Activated B cell treated with CpG ODN at 0.5 μM for 24 hours (primary cell): ENCODE results near the gene UBXN4. TPM values are rescaled to one million over a fixed set of nuclear protein-coding genes. Genes with fewer than 3 reads are reported as not detected.
"Not testable (repeated sequence)": the region's sequence is repeated elsewhere in the genome, so short reads cannot be mapped to it uniquely, and the experiment has no call there.

Experiments
- ATAC-seq: fragments of 200-7000 bp; cut with Tn5 transposase; one replicate; pipeline ENCODE4 v1.10.0; 2021; ENCODE audit warnings: low read depth, mild to moderate bottlenecking, moderate library complexity
- CTCF ChIA-PET: fragments of 350-600 bp; sonication (Branson Sonifier 250); formaldehyde crosslinking; loops from one replicate; lab custom pipeline; 2021; ENCODE audit warnings: antibody characterized with exemption; lab: Charles Lee
- POLR2A ChIA-PET: fragments of 350-600 bp; sonication (Branson Sonifier 250); formaldehyde crosslinking; loops from one replicate; lab custom pipeline; 2021; ENCODE audit warnings: antibody characterized with exemption; lab: Charles Lee
- DNase-seq: peaks from one replicate; pipeline ENCODE4 v3.0.0; 2022
- H3K27ac Mint-ChIP-seq: one replicate; pipeline ENCODE4 v1.8.0; 2020; ENCODE audit warnings: mixed read lengths
- H3K27me3 Mint-ChIP-seq: one replicate; pipeline ENCODE4 v1.8.0; 2021; ENCODE audit warnings: mixed read lengths
- H3K36me3 Mint-ChIP-seq: one replicate; pipeline ENCODE4 v1.8.0; 2021; ENCODE audit warnings: low read depth, mixed read lengths
- H3K4me1 Mint-ChIP-seq: one replicate; pipeline ENCODE4 v1.8.0; 2021; ENCODE audit warnings: mixed read lengths
- H3K4me3 Mint-ChIP-seq: one replicate; pipeline ENCODE4 v1.8.0; 2020; ENCODE audit warnings: mild to moderate bottlenecking, mixed read lengths
- H3K9me3 Mint-ChIP-seq: one replicate; pipeline ENCODE4 v1.8.0; 2020; ENCODE audit warnings: mixed read lengths
- CTCF ChIP-seq: fragments of 200-600 bp; IDR thresholded peaks from one replicate; pipeline ENCODE4 v1.8.0; 2022; ENCODE audit warnings: antibody characterized with exemption, mild to moderate bottlenecking
- intact Hi-C: fragments of 100-400 bp; cut with micrococcal nuclease; formaldehyde crosslinking; loops from one replicate; pipeline ENCODE4 v1.15.1; 2024
- total RNA-seq: library from RNA; stranded (reverse); gene quantifications from 2 replicates; pipeline ENCODE4 v1.2.3, GENCODE V29; 2022

UBXN4 gene
- total RNA-seq, 1 donor from 2014 or later: 107 TPM

- Mint-ChIP-seq H3K27me3 (no peaks in the 10 kb centered on the region), H3K4me3 (no peak overlapping the region), H3K4me1 (peaks cover 10% of the 10 kb centered on the region), H3K27ac (no peak overlapping the region), H3K9me3 (no peaks in the 10 kb centered on the region), H3K36me3 (peaks cover 67% of the 10 kb centered on the region)
- DNase-seq: no peak
- intact Hi-C loops: no loop called here
- CTCF ChIA-PET: no interaction called here
- TF ChIP-seq CTCF: no peak
- no peak for ATAC-seq
- POLR2A ChIA-PET: interaction anchor here (0.7 kb wide), 1 partner anchor 837 kb away, joined by 4 read pairs; no protein-coding TSS in a partner anchor
Observed at GRCh38 chr2:135785032-135785431, 43.4 kb downstream of the UBXN4 start.

DNA sequence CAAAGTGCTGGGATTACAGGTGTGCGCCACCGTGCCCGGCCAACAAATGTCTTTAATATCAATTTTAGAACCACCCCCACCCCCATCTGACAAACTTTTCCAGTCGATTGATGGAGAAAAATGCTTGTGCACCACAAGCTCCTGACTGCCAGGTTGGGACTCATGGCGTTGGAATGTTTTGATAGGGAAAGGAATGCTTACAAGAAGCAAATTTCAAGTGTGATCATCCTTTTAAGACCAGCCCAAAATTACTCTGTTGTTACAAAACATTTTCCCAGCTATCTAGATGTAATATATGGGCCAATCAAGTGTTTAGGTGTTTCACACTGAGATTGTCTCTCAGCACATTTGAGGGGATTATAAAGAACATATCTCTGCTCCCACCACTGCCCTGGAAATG is 45.2 kb downstream of the UBXN4 start:
- CTCF ChIA-PET: interaction anchor here (1.5 kb wide), 1 partner anchor 11 kb away, joined by 6 read pairs; no protein-coding TSS in a partner anchor
- ATAC-seq (no peak), DNase-seq (no peak)
- Mint-ChIP-seq H3K36me3 (peaks cover 49% of the 10 kb centered on the region), H3K4me3 (no peak overlapping the region), H3K27me3 (no peaks in the 10 kb centered on the region), H3K9me3 (no peaks in the 10 kb centered on the region), H3K27ac (peak overlapping the region; percentile 3), H3K4me1 (peaks cover 10% of the 10 kb centered on the region)
- POLR2A ChIA-PET: interaction anchor here (0.6 kb wide), 1 partner anchor 54 kb away, joined by 4 read pairs; no protein-coding TSS in a partner anchor
- intact Hi-C loops: no loop called here
- TF ChIP-seq CTCF: no peak

DNA sequence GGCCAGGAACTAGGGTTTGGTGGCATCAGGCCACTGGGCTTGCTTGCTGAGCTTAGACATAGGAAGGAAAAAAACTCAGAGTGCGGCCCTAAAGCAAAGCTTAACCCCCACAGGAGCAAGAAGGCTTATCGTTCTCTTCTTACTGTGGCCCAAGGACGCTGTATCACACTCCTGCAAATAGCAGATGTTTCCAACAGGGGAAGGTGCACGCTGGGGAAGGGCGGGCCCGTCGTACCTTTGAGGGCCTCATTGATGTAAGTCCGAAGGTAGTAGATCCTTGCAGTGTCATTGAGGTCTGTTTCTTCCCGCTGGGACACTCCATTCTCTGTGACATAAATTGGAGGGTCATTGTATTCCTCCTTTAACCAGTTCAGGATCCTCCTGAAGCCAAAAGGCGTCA is 48.8 kb downstream of the UBXN4 start:
- no peaks in the 10 kb centered on the region for H3K27me3 Mint-ChIP-seq

DNA sequence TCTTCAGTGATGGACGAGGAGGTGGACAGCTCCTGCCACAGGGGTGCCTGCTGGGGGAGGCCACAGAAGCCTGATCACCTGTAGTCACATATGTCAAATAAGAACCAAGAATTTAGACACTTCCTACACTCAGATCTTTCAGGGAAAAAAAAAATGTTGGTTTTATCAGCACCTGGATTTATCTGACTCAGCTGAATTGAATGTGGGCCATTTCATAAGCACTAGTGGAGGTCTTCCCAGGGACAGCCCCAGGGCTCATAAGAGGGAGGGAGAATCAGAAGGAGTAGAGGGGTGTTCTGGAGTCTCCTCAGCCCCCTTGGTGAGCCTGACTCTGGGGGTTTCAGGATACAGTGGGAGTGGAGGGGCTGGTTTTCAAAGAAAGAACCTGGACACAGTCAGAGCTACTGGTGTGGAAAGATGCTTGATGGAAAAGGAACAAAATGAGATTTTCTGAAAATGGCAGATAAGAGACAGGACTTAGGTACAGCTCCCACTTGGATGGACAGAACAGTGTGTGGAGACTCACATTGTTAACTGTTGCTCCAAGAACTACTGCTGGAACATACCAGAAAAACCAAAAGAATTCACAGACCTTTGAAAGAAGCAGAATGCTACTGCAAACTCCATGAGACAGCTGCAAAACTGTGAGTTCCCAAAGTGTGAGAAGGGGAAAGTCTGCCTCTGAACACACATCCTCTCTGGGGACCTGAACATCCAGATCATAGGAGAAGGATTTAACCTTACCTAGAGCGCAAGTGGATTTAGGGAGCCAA is 49.9 kb downstream of the UBXN4 start:
- ChIA-PET POLR2A (no interaction called here), CTCF (interaction anchor here (0.9 kb wide), 1 partner anchor 10 kb away, joined by 4 read pairs; no protein-coding TSS in a partner anchor)
- peaks cover 4% of the 10 kb centered on the region for H3K36me3 Mint-ChIP-seq
- no peak overlapping the region for H3K4me3 Mint-ChIP-seq
- ATAC-seq: no peak
- TF ChIP-seq CTCF: no peak
- peaks cover 17% of the 10 kb centered on the region for H3K4me1 Mint-ChIP-seq
- no peak for DNase-seq
- H3K9me3 Mint-ChIP-seq: no peaks in the 10 kb centered on the region
- no peaks in the 10 kb centered on the region for H3K27me3 Mint-ChIP-seq
- intact Hi-C loops: no loop called here
- H3K27ac Mint-ChIP-seq: no peak overlapping the region

More for the DNA sequence above, 48.8 kb downstream of the UBXN4 start:
- Mint-ChIP-seq H3K27ac (no peak overlapping the region), H3K4me3 (no peak overlapping the region), H3K4me1 (peaks cover 17% of the 10 kb centered on the region), H3K9me3 (no peaks in the 10 kb centered on the region), H3K36me3 (peaks cover 15% of the 10 kb centered on the region)
- ATAC-seq: no peak
- TF ChIP-seq CTCF: no peak
- ChIA-PET CTCF (no interaction called here), POLR2A (no interaction called here)
- DNase-seq: no peak
- intact Hi-C loops: no loop called here

GRCh38 chr2:135792401-135793150 is 50.9 kb downstream of the UBXN4 start:
- no peak overlapping the region for H3K4me3 Mint-ChIP-seq
- peak; percentile 63 for ATAC-seq
- no peaks in the 10 kb centered on the region for H3K9me3 Mint-ChIP-seq
- POLR2A ChIA-PET: no interaction called here
- CTCF ChIA-PET: interaction anchor here (0.9 kb wide), 1 partner anchor 11 kb away, joined by 4 read pairs; no protein-coding TSS in a partner anchor
- DNase-seq: no peak
- intact Hi-C loops: no loop called here
- H3K27me3 Mint-ChIP-seq: no peaks in the 10 kb centered on the region
- H3K4me1 Mint-ChIP-seq: peaks cover 20% of the 10 kb centered on the region
- TF ChIP-seq CTCF: no peak
- no peak overlapping the region for H3K27ac Mint-ChIP-seq
- no peaks in the 10 kb centered on the region for H3K36me3 Mint-ChIP-seq

GRCh38 chr2:135795641-135796040 is 54.0 kb downstream of the UBXN4 start:
- H3K9me3 Mint-ChIP-seq, H3K27me3 Mint-ChIP-seq, intact Hi-C loops, DNase-seq, POLR2A ChIA-PET, H3K4me3 Mint-ChIP-seq, H3K36me3 Mint-ChIP-seq, H3K27ac Mint-ChIP-seq, ATAC-seq: not testable (repeated sequence)
- H3K4me1 Mint-ChIP-seq: peaks cover 20% of the 10 kb centered on the region
- CTCF ChIA-PET: interaction anchor here (3.0 kb wide), 1 partner anchor 791 kb away, joined by 14 read pairs; no protein-coding TSS in a partner anchor
